H9 (cell line): Measurements from ENCODE around the gene ARHGEF38. TPM values are rescaled to one million over a fixed set of nuclear protein-coding genes. Genes with fewer than 3 reads are reported as not detected.

Source experiments
- DNase-seq: peaks from one replicate; pipeline ENCODE4 v3.0.0-alpha.2; 2017
- H2AFZ ChIP-seq: one replicate; pipeline ENCODE4 v1.6.1; 2013; ENCODE audit warnings: mild to moderate bottlenecking, low read length, control low read depth, moderate library complexity
- H2AK5ac ChIP-seq: 2 replicates; pipeline ENCODE4 v1.6.1; 2013; ENCODE audit warnings: low read length, control low read depth, mixed read lengths; ENCODE audit not compliant: insufficient read length
- H2BK120ac ChIP-seq: one replicate; pipeline ENCODE4 v1.6.1; 2013; ENCODE audit warnings: low read depth, mild to moderate bottlenecking, low read length, control low read depth, inconsistent platforms; ENCODE audit not compliant: poor library complexity, severe bottlenecking
- H2BK12ac ChIP-seq: 2 replicates; pipeline ENCODE4 v1.6.1; 2013; ENCODE audit warnings: low read length, control low read depth, mixed read lengths, low read depth; ENCODE audit not compliant: insufficient read length
- H2BK15ac ChIP-seq: 2 replicates; pipeline ENCODE4 v1.6.1; 2013; ENCODE audit warnings: low read depth, low read length, control low read depth
- H2BK20ac ChIP-seq: one replicate; pipeline ENCODE4 v1.6.1; 2013; ENCODE audit warnings: low read depth, mild to moderate bottlenecking, low read length, control low read depth, inconsistent platforms; ENCODE audit not compliant: poor library complexity, severe bottlenecking
- H2BK5ac ChIP-seq: 2 replicates; pipeline ENCODE4 v1.6.1; 2013; ENCODE audit warnings: low read length, control low read depth, mixed read lengths; ENCODE audit not compliant: insufficient read length
- H3K14ac ChIP-seq: 2 replicates; pipeline ENCODE4 v1.6.1; 2013; ENCODE audit warnings: low read length, control low read depth; ENCODE audit not compliant: insufficient read depth
- H3K18ac ChIP-seq: 2 replicates; pipeline ENCODE4 v1.6.1; 2013; ENCODE audit warnings: low read depth, mild to moderate bottlenecking, mixed read lengths, low read length, control low read depth; ENCODE audit not compliant: insufficient read length
- H3K23ac ChIP-seq: 2 replicates; pipeline ENCODE4 v1.6.1; 2013; ENCODE audit warnings: low read length, control low read depth, mixed read lengths, low read depth; ENCODE audit not compliant: insufficient read length
- H3K23me2 ChIP-seq: 2 replicates; pipeline ENCODE4 v1.6.1; 2013; ENCODE audit warnings: low read depth, mild to moderate bottlenecking, mixed read lengths, low read length, control low read depth; ENCODE audit not compliant: insufficient read length, poor library complexity, severe bottlenecking
- H3K27ac ChIP-seq: 2 replicates; pipeline ENCODE4 v1.5.1; 2013; ENCODE audit warnings: low read length, control low read depth, mixed read lengths, low read depth; ENCODE audit not compliant: insufficient read length
- H3K27me3 ChIP-seq: 2 replicates; pipeline ENCODE4 v1.6.1; 2013; ENCODE audit warnings: low read length, control low read depth, inconsistent platforms; ENCODE audit not compliant: insufficient read depth
- H3K4ac ChIP-seq: 2 replicates; pipeline ENCODE4 v1.6.1; 2013; ENCODE audit warnings: low read depth, mild to moderate bottlenecking, control low read depth, inconsistent platforms, low read length, moderate library complexity
- H3K4me1 ChIP-seq: 2 replicates; pipeline ENCODE4 v1.6.1; 2013; ENCODE audit warnings: low read length, control low read depth, inconsistent platforms; ENCODE audit not compliant: insufficient read depth
- H3K4me2 ChIP-seq: 2 replicates; pipeline ENCODE4 v1.6.1; 2013; ENCODE audit warnings: low read length, control low read depth, mixed read lengths; ENCODE audit not compliant: insufficient read length, insufficient read depth
- H3K56ac ChIP-seq: 2 replicates; pipeline ENCODE4 v1.6.1; 2013; ENCODE audit warnings: low read depth, mild to moderate bottlenecking, mixed read lengths, low read length, control low read depth; ENCODE audit not compliant: insufficient read length
- H3K79me1 ChIP-seq: 2 replicates; pipeline ENCODE4 v1.6.1; 2013; ENCODE audit warnings: low read depth, mild to moderate bottlenecking, moderate library complexity, low read length, control low read depth, inconsistent platforms; ENCODE audit not compliant: insufficient read depth, poor library complexity, severe bottlenecking
- H3K79me2 ChIP-seq: 2 replicates; pipeline ENCODE4 v1.6.1; 2013; ENCODE audit warnings: low read length, control low read depth, inconsistent platforms; ENCODE audit not compliant: insufficient read depth
- H3K9ac ChIP-seq: 2 replicates; pipeline ENCODE4 v1.6.1; 2013; ENCODE audit warnings: low read length, control low read depth, mixed read lengths; ENCODE audit not compliant: insufficient read length; ENCODE audit errors: extremely low read depth
- H3K9me3 ChIP-seq: one replicate; pipeline ENCODE4 v1.6.1; 2013; ENCODE audit warnings: low read depth, low read length, inconsistent platforms; ENCODE audit not compliant: control insufficient read depth
- H3T11ph ChIP-seq: one replicate; pipeline ENCODE4 v1.6.1; 2013; ENCODE audit warnings: mild to moderate bottlenecking, low read length, control low read depth, inconsistent platforms
- H4K20me1 ChIP-seq: one replicate; pipeline ENCODE4 v1.6.1; 2013; ENCODE audit not compliant: control insufficient read depth, insufficient read length, insufficient read depth
- H4K5ac ChIP-seq: 2 replicates; pipeline ENCODE4 v1.6.1; 2013; ENCODE audit warnings: low read depth, mild to moderate bottlenecking, mixed read lengths, low read length, control low read depth; ENCODE audit not compliant: insufficient read length
- H4K8ac ChIP-seq: replicated peaks from 2 replicates; pipeline ENCODE4 v1.6.1; 2013; ENCODE audit warnings: low read length, control low read depth, mixed read lengths, low read depth; ENCODE audit not compliant: insufficient read length
- H4K91ac ChIP-seq: 2 replicates; pipeline ENCODE4 v1.6.1; 2013; ENCODE audit warnings: low read depth, mild to moderate bottlenecking, moderate library complexity, mixed read lengths, low read length, control low read depth; ENCODE audit not compliant: insufficient read length
- H3K27ac Mint-ChIP-seq, 3 experiments: 2 replicates in 2 of 3; 3 replicates in 1 of 3; pipeline ENCODE4 v1.8.0; 2020 to 2021; ENCODE audit warnings: mixed read lengths in 3 of 3, mild to moderate bottlenecking in 1 of 3, moderate library complexity in 1 of 3
- H3K27me3 Mint-ChIP-seq: 2 replicates; pipeline ENCODE4 v1.8.0; 2021; ENCODE audit warnings: low read depth, mild to moderate bottlenecking, moderate library complexity, mixed read lengths
- H3K36me3 Mint-ChIP-seq, 3 experiments: 2 replicates in 2 of 3; 3 replicates in 1 of 3; pipeline ENCODE4 v1.8.0; 2020 to 2021; ENCODE audit warnings: low read depth in 3 of 3, mixed read lengths in 3 of 3; ENCODE audit not compliant: insufficient read depth in 1 of 3
- H3K4me1 Mint-ChIP-seq, 2 experiments: 2 replicates each; pipeline ENCODE4 v1.8.0; 2020; ENCODE audit warnings: mixed read lengths in 2 of 2
- H3K4me3 Mint-ChIP-seq, 2 experiments: 2 replicates in 1 of 2; 3 replicates in 1 of 2; pipeline ENCODE4 v1.8.0; 2020 to 2021; ENCODE audit warnings: mild to moderate bottlenecking in 2 of 2, mixed read lengths in 2 of 2, moderate library complexity in 1 of 2
- H3K9me3 Mint-ChIP-seq, 2 experiments: 2 replicates in 1 of 2; 3 replicates in 1 of 2; pipeline ENCODE4 v1.8.0; 2020; ENCODE audit warnings: mild to moderate bottlenecking in 2 of 2, mixed read lengths in 2 of 2, moderate library complexity in 1 of 2
- WGBS: extraction: QIAGEN DNeasy Blood & Tissue Kit; methylation state at CpG from one replicate; pipeline ENCODE4 v1.1.7; 2013; ENCODE audit warnings: missing lambda C conversion rate, low lambda C conversion rate, mixed read lengths; ENCODE audit not compliant: insufficient read length; ENCODE audit errors: extremely low coverage; 5-methylcytosine and 5-hydroxymethylcytosine counted together
- total RNA-seq: library from RNA; stranded (reverse); gene quantifications from 2 replicates; pipeline ENCODE4 v1.2.1, GENCODE V29; 2021
- TF ChIP-seq, protein P1 (sequence below): fragments of 200-600 bp; sonication (generic); conservative IDR thresholded peaks from 3 replicates; pipeline ENCODE4 v1.8.0; 2021; ENCODE audit warnings: antibody characterized with exemption, mild to moderate bottlenecking

The ARHGEF38 gene
- total RNA-seq, 1 experiment from 2014 or later: not detected

DNA sequence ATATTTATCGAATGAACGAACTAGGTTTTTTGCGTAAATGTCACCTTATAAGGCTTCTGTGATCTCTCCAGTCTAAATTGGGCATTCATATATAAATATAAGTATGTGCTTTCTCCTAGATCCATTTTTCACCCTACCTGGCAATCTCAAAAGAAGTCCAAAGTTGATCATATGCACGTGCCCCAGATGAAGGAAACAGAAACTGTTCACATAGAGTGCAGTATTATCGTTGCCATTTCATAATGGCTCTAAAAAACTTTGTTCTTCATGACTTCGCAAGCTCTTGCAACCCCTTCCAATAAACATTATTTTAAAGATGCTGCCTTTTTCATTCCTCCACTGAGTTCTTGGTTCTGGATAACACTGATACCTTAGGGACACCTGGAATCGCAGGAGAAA lies 155.4 kb downstream of the ARHGEF38 start:
- H3K9me3 Mint-ChIP-seq: no peaks in the 10 kb centered on the region; a peak in 1 of 5 replicates
- H3K23me2 ChIP-seq: peaks cover 7% of the 10 kb centered on the region
- H3K23ac ChIP-seq: no peak overlapping the region
- no peaks in the 10 kb centered on the region for H3K79me1 ChIP-seq
- no peaks in the 10 kb centered on the region; the same call in 1 of the 2 replicates for H3K79me2 ChIP-seq
- no peaks in the 10 kb centered on the region for H3K27me3 ChIP-seq
- no peak overlapping the region for H4K8ac ChIP-seq
- no peaks in the 10 kb centered on the region for H4K20me1 ChIP-seq
- peak overlapping the region; percentile 26 for H3K27ac ChIP-seq
- no peak overlapping the region for H2BK120ac ChIP-seq
- peak overlapping the region; percentile 95 to 98 (median 96); a peak in 6 of 7 replicates for H3K27ac Mint-ChIP-seq
- WGBS: no CpG with 5 or more reads among the region's 7 CpGs
- H3K4me1 Mint-ChIP-seq: peaks cover 10% of the 10 kb centered on the region in 2 experiments
- peak overlapping the region; percentile 63 for H2AFZ ChIP-seq
- H3T11ph ChIP-seq: no peak overlapping the region
- H3K9ac ChIP-seq: peak overlapping the region; percentile 86
- H3K18ac ChIP-seq: no peak overlapping the region
- peak overlapping the region; percentile 94 for H3K4me2 ChIP-seq
- H3K36me3 Mint-ChIP-seq: peaks cover 0 to 1% (median 0%) of the 10 kb centered on the region in 3 experiments; a peak in 2 of 7 replicates
- no peaks in the 10 kb centered on the region for H3K9me3 ChIP-seq
- H3K4ac ChIP-seq: no peak overlapping the region
- H4K5ac ChIP-seq: no peak overlapping the region
- peak overlapping the region; percentile 97 for H3K4me3 Mint-ChIP-seq
- no peak overlapping the region for H2BK5ac ChIP-seq
- H3K56ac ChIP-seq: no peak overlapping the region
- H2AK5ac ChIP-seq: no peak overlapping the region
- no peak overlapping the region for H3K14ac ChIP-seq
- TF ChIP-seq, protein P1, sequence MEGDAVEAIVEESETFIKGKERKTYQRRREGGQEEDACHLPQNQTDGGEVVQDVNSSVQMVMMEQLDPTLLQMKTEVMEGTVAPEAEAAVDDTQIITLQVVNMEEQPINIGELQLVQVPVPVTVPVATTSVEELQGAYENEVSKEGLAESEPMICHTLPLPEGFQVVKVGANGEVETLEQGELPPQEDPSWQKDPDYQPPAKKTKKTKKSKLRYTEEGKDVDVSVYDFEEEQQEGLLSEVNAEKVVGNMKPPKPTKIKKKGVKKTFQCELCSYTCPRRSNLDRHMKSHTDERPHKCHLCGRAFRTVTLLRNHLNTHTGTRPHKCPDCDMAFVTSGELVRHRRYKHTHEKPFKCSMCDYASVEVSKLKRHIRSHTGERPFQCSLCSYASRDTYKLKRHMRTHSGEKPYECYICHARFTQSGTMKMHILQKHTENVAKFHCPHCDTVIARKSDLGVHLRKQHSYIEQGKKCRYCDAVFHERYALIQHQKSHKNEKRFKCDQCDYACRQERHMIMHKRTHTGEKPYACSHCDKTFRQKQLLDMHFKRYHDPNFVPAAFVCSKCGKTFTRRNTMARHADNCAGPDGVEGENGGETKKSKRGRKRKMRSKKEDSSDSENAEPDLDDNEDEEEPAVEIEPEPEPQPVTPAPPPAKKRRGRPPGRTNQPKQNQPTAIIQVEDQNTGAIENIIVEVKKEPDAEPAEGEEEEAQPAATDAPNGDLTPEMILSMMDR: no peak
- H2BK20ac ChIP-seq: no peak overlapping the region
- H3K27me3 Mint-ChIP-seq: no peaks in the 10 kb centered on the region
- no peak overlapping the region for H4K91ac ChIP-seq
- no peak for DNase-seq
- no peak overlapping the region for H2BK12ac ChIP-seq
- H2BK15ac ChIP-seq: no peak overlapping the region
- H3K4me1 ChIP-seq: no peaks in the 10 kb centered on the region
